Activated CD4-positive, alpha-beta T cell treated with anti-CD3 and anti-CD28 coated beads, Interleukin-2, amount 50 U/mL, for 1 hour (primary cell): ENCODE measurements around the gene ADAMTSL2.

Source experiments
- DNase-seq: peaks from one replicate; pipeline ENCODE4 v3.0.0-alpha.2; 2020

The ADAMTSL2 gene

DNA sequence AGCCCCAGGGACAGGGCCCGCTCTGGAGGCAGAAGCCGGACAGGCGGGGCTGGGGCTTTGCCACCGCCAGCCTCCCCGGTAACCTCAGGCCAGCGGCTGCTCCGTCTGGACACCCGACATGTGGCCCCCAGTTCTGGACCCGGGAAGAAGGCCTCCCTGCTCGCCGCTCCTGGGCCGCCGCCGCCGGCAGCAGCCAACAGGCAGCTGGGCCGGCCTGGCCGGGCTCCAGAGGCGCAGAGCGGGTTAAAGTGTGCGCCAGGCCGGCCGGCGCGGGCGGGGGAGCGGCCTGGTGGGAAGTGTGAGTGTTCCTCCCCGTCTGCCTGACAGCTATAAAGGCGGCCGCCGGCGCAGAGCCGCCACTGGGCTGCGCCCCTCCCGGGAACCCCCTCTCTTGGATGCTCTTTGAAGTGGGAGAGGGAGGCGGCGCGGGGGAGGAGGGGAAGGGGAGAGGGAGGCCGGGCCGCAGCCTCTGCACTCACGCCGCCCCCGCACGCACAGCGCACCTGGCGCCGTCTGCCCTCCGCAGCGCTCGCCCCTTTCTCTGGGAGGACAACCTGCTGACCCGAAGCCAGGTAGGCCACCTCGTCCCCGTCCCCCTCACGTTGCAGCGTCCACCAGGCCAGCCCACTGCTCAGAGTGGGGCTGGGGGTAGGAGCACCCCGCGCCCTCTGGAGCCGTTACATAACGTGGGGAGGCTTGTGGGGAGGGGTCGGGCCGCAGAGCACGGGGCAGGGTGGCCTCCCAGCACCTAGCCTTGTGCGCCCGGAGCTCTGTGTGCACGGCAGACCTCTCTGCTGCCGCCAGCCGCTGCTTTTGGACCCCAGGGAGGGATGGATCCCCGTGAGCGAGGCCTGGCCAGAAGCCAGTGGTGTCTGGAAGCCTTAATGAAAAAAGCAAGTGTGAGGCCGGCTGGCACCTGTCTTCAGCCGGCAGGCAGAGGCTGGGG is at the start of gene ADAMTSL2:
TSS of gene ADAMTSL2 (plus strand) at position 359 of the 946 bp plus-strand sequence. CDS start 2,009 bp downstream, outside the sequence.
- peak; percentile 59 for DNase-seq

DNA sequence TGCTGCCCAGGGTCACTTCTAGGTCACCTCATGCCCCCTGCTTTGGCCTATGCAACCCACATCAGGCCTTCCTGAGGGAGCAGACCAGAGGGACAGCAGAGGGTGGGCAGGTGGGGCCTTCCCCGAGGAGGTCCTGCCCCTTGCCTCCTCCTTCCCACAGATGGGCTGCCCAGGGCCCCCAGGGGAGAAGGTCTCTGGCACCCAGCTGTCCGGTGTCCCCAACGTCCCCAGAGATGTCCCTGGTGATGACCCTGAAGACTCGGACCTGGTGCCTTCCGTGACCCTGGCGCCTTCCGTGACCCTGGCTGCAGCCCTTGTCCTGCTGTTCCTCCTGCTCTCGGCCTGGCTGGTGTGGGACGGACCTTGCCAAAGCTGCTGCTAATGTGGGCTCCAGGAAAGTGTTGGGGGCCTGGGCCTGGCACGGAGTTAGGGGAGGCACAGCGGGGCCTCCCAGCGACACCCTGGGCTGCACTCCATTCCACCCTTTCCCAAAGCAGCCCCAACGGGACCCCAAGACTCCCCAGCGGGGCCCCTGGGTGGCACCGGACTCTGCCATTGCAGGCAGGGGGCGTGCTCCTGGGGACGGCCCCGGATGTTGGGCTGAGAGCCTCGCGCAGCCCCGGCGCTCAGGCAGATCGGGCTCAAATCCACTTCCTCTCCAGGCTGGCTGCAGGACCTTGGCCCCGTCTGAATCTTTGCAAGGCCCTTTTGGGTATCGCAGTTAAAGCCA is 48.8 kb upstream of the ADAMTSL2 start:
- no peak for DNase-seq

DNA sequence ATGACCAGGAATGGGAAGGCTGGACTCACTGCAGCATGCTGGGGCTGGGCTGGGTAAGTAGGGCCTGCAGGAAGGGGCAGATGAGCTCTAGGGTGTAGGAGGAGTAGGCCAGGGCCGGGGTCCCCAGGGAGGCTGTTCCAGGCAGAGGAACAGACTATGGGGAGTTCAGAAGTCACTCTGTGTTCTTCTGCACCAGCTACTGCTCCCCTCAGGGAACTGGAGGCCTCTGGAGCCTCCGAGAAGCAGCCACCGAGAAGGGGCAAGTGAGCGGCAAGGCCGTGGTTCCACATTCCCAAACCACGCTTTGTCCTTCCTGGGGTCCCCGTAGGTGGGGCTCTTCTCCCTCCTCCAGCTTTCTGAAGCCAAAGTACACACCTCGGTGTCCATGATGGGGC is 47.2 kb upstream of the ADAMTSL2 start:
- no peak for DNase-seq

DNA sequence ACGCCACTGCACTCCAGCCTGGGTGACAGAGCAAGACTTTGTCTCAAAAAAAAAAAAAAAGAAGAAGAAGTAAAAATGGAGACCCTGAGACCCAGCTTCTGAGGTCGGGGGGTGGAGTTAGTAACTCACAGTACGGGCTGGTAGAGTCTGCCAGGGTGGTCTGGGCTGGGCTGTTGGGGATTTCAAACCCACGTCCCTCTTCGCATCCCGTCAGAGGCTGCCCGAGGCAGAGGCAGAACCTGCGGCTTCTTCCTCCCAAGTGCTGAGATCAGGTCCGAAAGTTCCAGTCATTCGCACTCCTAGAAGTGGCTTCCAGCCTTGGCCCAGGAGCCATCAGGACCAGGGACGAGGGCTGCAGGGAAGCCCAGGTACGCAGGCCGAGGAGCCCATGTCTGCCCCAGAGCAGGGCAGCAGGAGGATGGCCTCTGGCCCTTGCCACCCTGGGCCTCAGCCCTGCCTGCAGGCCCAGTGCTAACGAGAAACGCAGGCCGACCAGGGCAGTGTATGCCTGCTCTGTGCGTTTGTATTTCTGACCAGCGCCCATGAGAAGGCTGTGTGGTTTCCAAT is 45.7 kb upstream of the ADAMTSL2 start:
- DNase-seq, result no peak

DNA sequence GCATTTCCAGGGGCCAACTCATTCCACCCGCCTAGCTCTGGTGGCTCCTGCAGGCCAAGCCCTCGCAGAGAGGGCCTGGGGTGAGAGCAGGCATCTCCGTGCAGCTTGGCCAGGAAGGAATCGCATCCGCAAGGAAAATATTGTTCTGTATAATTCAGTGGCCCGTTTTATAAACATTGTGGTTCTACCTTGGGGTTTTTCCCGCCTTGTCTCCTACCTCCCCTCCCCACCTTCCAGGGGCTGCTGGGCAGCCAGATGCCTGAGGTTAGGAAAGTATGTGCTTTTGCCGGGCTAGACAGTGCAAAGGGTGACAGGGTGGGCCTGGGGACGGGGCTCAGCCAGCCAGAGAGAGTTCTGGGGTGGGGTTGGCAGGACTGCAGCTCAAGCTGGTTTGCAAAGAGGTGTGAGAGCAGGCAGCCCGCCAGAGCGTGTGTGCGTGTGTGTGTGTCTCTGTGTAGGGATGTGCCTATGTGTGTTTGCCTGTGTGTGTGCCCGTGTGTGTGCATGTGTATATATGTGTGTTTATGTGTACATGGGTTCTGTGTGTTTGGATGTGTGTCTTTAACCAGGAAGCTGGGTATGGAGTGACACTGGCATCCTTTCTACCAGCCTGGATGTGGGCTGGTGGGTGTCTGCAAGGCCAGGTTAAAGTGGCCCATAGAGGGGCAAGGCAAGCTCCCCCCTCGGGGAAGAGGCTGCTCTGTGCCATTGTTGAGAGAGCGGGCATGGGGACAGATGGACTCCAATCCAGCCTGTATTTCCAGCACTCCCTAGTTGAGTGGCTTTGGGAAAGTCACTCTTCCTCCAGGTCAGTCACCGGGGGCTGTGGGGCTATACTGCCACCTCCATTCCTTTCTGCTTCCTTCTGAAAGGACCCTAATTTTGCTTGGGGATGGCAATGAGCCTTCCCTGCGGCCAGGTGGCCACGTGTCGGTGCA is 45.0 kb upstream of the ADAMTSL2 start:
- no peak for DNase-seq

DNA sequence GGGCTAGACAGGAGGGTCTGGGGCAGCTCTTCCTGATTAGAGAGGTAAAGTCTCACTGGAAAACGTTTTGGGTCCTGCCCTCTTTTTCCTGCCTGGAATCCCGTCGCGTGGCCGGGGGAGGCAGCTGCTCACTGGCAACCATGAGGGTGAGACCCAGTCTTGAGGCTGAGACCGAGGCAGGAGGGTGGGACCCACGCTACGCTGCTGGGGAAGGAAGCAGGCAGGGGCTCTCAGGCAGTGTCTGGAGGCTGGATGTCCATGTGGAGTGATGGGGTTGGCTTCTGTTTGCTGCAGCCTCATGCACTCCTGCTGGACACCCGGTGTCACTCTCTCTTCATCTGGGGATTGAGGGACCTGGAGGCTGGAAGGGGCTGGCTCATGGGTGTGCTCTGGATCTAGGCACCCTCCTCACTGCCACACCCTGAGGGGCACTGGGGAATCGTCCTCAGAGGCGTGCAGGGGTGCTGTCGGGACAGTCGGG is 44.3 kb upstream of the ADAMTSL2 start:
- no peak for DNase-seq

DNA sequence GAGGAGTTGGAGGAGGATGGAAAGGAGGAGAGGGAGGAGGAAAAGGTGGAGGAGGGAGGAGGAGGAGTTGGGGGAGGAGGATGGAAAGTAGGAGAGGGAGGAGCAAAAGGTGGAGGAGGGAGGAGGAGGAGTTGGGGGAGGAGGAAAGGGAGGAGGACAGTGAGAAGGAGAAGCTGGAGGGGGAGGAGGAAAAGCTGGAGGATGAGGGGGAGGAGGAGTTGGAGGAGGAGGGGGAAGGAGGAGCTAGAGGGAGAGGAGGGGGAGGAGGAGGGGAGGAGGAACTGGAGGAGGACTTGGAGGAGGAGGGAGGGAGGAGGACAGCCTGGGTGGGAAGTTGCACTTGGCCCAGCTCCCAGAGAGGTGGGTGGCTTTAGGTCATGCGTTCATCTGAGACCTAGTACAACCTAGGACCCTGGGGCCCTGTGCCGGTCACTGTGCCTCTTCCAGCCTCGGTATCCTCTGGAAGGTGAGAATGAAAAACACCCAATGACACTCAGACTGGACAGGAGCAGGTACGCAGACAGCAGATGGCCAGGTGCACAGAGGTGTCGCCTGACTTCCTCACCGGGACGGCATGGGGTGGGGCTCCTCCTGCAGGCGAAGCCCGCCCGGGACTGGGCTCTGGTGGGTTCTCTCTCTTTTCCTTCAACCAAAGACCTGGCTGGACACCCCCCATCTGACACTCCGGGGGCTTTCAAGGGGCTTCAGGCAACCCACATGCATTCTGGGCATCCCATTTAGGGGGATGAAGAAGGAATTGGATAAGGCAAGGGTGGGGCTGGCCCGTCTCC is 43.4 kb upstream of the ADAMTSL2 start:
- no peak for DNase-seq

DNA sequence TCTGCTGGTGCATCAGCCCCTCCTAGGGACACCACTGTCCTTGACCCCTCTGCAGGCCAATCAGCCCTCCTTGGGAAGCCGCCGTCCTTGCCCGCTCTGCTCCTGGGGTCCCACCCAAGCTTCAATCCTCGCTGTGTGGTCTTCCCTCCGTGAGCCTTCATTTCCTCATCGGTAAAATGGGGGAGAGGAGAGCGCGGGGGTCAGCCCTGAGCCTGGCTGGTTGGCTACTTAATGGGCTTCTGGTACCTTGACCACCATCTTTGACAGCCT is 42.9 kb upstream of the ADAMTSL2 start:
- no peak for DNase-seq

DNA sequence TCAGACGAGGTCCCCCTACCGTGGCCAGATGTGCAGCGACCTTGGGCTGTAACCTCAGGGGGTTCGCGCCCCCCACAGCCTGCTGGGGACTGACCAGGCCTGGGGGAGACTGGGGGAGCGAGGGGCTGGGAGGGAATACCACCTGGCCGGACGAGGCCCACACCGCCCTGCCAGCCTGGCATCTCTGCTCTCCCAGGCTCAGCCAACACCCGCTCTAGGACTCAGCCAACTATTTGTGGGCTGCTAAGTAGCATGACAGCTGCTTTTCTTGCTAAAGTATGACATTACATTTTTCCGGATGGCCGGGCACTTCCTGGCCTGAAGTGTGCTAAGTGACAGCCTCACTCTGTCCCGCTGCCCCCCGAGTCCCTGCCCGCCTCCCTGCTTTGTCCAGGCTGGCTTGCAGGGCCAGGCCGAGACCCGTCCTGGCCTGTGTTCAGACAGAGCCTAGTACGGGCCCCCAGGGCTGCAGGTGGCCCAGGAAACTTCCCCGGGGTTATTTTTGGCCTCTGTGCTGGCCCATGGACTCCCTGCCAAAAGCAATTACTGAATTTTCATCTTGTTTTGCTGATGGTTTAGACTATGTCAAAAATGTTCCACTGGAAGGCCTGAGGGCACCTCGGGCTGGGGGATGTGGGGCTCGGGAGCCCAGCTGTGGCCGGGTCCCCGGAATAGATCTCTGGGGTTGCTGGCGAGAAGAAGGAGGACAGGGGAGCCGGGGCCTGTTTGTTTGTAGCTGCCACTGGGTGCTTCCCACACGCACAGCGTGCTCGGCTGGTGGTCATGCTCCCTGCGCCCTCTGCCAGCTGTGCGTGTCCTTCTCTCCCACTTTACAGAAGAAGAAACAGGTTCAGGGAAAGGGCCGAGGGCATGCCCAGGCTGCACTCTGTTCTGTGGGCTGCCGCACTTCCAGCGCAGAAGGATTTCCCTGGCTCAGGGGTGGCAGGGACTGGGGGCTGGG is 42.2 kb upstream of the ADAMTSL2 start:
- DNase-seq, result no peak

DNA sequence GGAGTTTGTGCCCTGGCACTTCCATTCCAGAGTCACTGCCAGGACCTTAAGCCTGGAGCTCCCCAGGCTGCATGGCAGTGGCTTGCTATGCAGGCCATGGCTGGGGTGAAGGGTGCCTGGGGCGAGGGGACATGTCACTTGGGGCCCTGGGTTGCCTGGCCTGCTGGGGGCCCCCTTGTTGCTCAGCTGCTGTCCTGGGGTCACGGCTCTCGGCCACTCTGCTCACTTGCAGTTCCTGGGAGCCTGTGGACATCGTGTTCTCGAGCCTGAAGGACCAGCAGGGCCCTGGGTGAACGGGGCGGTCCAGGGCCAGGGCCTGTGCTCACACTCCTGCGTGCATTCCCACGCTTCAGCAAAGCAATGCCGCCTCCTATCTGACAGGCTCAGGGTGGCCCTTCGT is 41.1 kb upstream of the ADAMTSL2 start:
- DNase-seq, result no peak

DNA sequence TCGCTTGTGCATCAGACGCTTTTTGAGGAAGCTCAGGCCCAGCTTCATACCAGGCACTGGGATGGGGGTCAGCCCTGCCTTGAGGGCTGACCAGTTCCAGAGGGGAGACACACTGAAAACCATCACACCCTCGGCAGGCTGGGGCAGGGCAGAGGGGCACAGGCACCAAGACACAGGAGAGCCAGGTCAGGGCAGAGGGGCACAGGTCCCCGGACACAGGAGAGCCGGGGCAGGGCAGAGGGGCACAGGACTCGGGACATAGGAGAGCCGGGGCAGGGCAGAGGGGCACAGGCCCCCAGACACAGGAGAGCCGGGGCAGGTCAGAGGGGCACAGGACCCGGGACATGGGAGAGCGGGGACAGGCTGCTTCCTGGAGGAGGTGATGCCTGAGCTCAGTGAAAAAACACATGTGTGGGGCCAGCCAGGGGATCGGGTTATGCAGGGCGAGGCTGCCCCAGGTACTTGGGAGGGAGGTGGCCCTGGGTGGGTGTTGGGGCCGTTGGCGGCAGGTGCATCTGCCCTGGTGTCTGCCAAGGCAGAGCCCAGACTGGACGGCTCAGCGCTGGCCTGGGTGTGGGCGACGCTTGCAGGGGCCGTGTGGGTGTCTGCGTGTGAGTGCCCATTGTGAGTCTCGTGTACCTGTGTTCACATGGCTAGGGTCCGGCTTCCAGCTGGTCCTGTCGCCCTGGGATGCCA is 40.5 kb upstream of the ADAMTSL2 start:
- DNase-seq, result no peak

DNA sequence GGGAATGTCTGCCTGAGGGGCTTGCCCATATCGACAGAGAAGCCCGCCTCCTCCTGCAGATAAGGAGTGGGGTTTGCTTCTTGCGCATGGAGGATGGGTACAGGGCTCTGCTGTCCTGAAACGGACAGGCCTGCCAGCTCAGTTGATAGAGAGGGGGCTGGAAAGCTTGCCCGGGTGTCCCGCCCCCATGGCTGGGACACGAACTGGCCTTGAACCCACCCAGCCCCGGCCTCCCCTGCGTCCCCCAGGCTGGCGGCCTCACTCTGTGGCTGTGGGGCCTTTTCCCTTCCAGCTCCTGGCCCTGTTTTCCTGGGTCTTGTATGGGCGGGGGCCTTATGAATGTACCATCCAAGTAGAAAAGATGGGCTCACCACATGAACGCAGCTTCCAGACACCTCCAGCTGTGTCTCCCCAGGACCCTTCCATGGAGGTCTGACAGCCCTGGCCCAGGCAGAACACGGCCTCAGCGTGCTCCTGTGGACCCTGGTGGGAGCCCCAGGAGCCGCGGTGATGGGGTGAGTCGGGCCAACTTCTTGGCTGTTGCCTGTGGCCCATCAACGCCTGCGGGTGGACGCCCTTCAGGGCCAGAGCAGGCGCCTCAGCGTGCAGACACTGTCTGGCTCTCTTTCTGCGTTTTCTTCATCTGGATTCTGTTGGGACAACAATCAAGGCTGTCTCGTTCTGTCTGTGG is 39.7 kb upstream of the ADAMTSL2 start:
- no peak for DNase-seq

DNA sequence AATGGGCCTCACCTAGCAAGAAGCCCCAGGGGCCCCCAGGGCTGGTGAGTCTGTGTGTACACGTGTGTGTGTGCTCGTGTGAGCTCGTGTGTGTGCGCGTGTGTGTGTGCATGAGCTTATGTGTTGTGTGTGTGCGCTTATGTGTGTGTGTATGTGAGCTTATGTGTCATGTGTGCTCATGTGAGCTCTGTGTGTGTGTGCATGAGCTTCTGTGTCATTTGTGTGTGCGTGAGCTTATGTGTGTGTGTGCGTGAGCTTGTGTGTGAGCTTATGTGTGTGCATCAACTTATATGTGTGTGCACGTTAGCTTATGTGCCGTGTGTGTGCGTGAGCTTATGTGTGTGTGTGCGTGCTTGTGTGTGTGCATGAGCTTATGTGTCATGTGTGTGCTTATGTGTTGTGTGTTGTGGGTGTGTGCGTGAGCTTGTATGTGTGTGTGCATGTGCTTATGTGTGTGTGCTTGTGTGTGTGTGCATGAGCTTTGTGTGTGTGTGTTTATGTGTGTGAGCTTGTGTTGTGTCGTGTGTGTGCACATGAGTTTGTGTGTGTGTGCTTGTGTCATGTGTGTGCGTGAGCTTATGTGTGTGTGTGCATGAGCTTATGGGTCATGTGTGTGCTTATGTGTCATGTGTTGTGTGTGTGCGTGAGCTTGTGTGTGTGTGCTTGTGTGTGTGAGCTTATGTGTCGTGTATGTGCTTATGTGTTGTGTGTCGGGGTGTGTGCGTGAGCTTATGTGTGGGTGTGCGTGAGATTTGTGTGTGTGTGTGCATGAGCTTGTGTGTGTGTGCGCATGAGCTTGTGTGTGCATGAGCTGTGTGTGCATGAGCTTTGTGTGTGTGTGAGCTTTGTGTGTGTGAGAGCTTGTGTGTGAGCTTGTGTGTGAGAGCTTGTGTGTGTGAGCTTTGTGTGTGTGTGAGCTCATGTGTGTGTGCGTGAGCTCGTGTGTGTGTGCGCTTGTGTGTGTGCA is 38.9 kb upstream of the ADAMTSL2 start:
- DNase-seq, result no peak

DNA sequence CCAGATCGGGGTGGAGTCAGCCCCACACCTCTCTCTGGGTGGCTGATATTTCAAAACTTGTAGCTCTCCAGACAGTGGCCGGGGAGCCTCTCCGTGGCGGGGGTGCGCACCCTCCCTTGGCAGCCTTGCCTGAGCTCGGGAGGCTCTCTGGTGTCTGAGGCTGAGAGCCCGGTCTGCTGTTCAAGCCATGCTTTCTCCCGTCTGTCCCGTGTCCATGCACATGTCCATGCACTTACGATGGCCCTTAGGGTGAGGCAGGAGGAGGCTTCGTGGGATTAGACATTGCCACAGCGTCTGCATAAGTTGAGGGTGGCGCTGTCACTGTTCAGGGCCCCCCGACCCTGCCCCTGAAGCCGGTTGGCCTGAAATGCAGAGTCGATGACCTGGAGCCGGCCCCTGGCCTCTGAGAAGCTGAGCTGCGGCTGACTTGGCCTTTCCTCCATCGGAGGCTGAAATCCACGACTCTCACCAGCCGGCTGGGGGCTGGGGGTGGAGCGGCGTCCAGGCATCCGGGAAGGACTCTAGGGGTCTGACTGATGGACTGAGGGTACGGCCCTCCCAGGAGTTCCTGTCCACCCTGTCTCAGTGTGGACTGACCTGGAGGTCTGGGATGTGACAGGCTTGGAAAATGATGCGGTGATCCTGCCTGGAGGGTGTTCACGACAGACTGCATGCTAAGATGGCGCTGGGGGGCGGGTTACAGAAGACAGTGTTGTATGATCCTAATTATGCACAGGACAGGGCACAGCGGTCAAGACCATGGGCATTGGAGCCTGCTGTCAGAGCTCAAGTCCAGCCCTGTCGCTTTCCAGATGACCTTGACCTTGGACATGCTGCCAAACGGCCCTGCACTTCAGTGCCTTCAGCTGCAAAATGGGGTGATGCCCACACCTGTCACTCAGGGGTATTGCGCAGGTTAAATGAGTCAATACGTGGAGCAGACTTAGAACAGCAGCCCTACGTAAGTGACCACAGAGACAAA is 37.4 kb upstream of the ADAMTSL2 start:
- DNase-seq, result no peak

DNA sequence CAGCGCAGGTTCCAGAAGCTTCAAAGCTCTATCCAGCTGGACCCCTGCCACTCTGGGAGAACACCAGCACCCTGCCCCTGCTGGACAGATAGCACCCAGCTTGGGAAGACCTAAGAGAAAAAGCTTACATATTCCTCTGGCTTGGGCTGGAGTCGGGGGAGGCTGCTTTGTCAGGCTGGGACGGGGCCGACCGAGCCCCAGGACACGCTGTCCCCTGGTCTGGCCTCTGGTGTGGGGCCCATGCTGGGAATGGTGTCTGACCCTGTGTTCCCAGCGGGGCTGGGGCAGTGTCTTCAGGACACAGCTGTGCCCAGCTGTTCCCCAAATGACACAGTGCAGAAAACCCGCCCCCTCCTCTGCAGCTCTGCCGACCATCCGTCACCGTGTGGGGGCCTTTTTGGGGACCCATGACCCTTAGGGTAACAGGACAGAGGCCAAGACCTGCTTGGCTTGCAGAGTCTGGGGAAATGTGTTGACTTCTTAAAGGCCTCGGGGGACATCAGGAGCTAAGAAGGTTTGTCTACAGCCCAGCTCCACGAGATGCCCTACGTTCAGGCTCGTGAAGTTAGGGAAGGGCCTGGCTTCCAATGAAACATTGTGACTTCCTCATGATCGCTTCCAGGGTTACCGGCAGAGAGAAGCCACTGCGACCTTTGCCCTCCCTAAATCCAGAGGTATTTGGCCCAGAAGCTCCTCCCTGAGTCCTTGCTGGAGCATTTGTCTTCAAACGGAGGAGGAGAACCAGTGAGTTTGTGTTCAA is 35.2 kb upstream of the ADAMTSL2 start:
- DNase-seq, result no peak

DNA sequence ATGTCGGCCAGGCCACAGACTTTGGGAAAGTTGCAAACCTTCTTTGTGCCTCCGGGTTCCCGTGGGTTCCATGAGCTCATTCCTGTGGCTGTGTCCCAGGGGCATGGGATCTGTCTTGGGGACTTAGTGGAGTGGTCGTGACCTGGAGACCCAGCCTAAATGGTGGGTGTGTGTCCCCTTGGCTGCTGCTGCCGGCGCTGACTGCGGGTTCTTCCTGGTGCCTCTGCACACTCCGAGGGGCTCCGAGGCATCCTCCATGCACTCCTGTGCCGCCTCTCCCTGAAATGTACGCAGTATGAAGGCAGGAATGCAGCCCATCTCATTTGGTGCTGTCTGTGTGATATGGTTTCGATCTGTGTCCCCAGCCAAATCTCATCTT is 34.6 kb upstream of the ADAMTSL2 start:
- no peak for DNase-seq
